Activated CD8-positive, alpha-beta memory T cell treated with anti-CD3 and anti-CD28 coated beads, Interleukin-2, amount 50 U/mL, for 4 hours (primary cell): ENCODE data around the gene TAF15.

Experiments
- DNase-seq: peaks from one replicate; pipeline ENCODE4 v3.0.0-alpha.2; 2020

The TAF15 gene

DNA sequence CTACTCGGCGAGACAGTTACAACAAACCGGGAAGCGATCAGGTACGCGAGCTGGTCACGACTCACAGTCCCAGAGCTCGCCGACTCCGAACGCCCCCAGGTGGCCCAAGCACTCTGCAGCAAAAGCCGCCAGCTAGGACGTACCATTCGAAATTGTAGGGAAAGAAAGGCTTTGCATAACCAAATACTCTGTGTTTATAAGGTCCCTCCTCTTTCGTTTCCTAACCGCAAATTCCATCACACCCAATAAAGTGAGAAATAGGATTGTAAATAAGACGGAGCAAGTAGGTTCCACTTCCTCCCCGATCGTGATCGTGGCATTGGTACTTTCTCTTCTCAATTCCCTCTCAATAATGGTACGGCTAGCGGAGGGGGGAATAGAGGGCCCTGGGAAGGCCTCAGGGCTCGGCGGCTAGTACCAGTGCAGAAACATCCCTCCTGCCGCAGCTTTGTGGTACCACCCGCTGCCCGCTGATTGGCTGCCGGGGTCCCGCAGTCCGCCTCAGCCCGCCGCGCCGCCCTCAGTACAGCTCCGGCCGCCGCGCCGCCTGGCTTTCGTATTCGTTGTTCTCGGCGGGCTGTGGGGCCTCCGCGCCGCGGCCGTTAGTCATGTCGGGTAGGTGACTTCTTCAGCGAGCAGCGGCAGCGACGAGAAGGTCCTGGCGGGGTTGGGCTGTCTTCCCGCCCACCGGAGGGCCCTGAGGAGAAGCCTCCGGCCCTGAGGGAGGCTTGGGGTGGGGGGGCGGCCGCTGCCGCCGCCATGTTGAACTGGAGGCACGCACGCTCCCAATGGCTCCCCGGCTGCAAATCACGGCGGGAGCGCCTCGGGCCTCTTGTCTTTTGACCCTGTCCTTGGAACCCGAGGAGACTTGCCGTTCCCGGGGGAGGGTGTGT, at the start of gene TAF15:
TSS of gene TAF15 (plus strand) at position 523 of the 893 bp plus-strand sequence. CDS start at position 609, 86 bp downstream.
- peak; percentile 93 for DNase-seq

GRCh38 chr17:35760587-35760986, 48.7 kb upstream of the TAF15 start, which contains the start of gene C17orf50:
C17orf50 (plus strand) TSS chr17:35760887; CDS start chr17:35760942, 55 bp downstream.
- no peak for DNase-seq

GRCh38 chr17:35761601-35762000, 47.7 kb upstream of the TAF15 start:
- DNase-seq = no peak

DNA sequence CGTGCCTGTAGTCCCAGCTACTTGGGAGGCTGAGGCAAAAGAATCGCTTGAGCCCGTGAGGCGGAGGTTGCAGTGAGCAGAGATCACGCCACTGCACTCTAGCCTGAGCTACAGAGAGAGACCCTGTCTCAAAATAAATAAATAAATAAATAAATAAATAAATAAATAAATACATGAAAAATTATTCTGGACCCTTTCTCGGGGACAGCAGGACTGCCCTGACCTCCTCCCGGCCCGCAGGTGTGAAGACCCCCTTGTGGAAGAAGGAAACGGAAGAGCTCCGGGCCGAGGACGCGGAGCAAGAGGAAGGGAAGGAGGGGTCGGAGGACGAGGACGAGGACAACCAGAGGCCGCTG, 45.5 kb upstream of the TAF15 start:
- DNase-seq = no peak

DNA sequence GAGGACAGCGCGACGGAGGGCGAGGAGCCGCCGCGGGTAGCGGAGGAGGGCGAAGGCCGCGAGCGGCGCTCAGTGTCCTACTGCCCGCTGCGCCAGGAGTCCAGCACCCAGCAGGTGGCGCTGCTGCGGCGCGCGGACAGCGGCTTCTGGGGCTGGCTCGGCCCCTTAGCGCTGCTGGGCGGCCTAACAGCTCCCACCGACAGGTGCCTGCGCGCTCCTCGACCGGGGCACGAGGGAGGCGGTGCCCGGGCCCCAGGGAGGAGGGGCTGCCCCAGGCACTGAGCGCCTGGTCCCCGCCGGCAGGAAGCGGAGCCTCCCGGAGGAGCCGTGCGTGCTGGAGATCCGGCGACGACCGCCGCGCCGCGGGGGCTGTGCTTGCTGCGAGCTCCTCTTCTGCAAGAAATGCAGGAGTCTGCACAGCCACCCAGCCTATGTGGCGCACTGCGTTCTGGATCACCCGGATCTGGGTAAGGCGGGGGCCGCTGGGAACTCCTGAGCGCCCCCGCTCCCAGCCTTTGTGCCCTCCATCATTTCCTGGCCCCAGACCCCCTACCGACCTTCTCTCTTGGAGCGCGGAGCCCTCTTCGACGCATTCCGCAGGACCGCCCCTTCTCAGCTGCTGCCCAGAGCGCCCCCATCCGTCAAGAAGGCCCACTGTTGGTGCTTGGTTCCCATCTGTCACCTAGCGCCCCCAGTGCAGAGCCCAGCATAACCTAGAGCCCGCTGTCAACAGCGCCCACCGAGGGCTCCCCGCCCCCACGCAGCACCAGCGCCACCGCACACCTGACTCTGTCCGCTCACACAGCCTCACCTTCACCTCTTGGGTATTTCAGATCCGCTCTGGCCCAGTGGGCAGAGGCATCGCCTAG, 44.9 kb upstream of the TAF15 start:
- peak; percentile 89 for DNase-seq

DNA sequence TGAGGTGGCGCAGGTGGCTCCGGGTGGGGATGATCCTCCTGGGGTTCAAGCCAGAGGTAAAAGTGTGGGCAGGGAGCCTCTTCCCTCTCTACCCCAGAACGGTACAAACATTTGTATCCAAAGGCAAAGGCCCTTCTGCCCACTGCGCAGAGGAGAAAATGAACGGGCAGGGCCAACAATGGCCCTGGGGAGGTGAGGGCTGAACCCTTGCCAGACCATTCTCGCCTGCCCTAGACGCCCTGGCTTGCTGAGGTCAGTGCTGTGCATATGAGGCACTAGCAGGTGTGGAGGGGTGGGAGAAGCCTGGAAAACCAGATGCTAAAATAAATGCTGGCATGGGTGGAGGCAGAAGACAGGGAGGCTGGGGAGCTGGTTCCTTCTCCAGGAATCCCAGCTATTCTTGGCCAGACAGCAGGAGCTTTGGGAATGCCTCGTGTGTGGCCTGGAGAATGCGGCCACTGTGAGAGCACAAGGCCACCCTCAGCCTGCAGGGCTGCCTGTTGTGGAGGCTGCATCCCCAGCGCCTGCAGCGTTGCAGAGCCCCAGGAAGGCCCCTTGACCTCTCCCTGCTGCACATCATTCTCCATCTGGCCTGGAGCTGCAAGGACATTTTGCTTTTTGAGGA, 44.1 kb upstream of the TAF15 start:
- no peak for DNase-seq

DNA sequence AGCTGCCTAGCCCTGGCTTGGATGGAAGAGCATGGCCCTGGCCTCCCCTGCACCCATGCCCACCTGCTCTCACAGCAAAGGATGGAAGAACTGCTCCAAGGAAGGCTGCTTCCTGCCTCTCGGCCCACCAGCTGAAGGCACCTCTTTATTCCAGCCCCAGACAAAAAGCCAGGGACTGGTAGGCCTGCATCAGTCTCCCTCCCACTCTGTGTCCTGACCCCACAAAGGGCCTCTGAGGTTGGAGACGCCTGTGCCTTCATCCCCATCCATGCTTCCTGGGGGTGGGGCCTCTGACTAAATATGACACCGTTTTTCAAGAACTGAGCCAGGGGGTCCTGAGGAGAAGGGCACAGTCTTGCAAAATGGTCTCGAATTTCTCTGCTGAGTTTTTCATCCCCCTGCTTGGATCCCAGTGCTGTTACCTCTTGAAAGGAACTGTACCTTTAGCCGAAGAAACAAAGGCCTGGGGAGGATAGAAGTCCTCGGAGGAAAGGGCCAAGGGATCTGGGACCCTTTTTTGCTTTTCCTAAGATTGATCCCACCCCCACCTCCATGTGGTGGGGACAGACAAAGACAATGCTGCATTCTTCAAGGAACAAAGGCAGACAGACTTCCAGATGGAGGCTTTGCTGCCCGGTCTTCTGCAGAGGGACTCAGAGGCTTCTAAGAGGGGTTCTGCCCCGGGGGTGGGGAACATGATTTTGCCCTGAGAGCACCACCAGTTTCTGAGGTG, 43.4 kb upstream of the TAF15 start:
- DNase-seq = no peak

DNA sequence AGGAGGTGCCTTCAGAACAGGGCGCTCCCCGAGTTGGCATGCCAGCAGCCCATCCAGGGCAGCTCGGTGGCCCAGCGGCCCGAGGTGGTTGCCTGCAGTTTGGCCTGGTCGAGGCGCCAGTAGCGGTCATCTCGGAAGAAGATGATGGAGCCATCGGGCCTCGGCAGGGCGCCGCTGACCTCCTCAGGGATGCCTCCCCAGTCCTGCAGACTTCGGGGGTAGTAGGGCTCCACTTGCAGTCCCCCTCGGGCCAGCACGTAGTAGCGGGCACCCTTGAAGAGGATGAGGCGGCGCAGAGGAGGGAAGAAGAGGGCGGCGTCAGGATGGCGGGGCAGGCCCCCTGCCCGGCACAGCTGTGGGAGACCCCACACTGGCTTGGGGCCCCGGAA, 42.8 kb upstream of the TAF15 start:
- DNase-seq = no peak

GRCh38 chr17:35766903-35767510, 42.3 kb upstream of the TAF15 start:
- no peak for DNase-seq

- no peak for DNase-seq
These were observed 40.5 kb upstream of the TAF15 start for GRCh38 chr17:35768797-35769196.

- no peak for DNase-seq
These were observed 39.3 kb upstream of the TAF15 start for GRCh38 chr17:35769895-35770486.

- DNase-seq = no peak
These were observed 36.2 kb upstream of the TAF15 start for GRCh38 chr17:35773129-35773528.

DNA sequence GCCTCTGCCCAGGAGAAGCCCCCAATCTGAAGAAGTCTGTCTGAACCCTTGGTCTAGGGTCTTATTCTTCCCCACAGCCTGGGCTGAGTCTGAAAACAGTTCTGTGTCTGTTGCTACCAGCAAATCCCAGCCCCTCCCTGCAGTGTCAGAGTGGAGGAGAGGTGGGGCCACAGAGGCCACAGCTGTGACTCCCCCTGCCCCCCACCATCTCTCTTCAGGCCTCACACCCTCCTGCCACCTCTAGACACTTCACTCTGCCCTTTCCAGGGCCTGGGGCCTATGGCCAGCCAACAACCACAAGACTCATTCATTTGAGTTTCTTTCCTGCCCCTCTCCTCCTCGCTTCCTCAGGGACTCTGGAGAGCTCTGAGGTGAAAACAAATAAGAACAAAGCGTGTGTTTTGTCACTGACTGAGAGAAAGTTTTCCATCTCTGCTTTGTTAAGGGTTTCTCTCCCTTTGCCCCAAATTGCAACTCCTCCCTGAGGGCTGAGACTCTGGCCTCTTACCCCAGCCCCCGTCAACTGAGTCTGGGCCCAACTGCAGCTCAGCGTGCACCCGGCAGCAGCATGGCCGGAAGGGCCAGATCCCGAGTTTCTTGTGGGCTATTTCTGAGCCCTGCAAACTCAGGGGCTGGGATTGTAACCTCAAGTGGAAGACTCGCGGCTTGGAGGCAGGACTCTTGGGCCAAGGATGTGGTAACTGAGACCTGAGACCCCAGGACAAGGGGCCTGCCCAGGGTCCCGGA, 35.4 kb upstream of the TAF15 start:
- no peak for DNase-seq

- no peak for DNase-seq
These were observed 34.8 kb upstream of the TAF15 start for GRCh38 chr17:35774499-35774898.

GRCh38 chr17:35775039-35775438, 34.2 kb upstream of the TAF15 start:
- no peak for DNase-seq

DNA sequence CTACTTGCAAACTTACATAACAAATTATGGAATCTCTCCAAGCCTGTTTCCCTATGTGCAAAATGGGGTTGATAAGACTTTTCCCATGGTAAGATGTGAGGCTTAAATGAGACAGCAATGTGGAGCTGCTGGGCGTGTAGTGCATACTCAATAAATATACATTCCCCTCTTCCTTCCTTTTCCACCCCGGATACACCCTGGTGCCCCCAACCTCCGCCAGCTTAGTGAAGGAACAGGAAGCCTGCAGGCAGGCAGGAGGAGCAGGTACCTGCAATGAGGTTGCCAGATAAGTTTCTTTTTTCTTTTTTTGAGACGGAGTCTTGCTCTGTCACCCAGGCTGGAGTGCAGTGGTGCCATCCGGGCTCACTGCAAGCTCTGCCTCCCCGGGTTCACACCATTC, 33.7 kb upstream of the TAF15 start:
- DNase-seq = no peak

- no peak for DNase-seq
These were observed 30.6 kb upstream of the TAF15 start for GRCh38 chr17:35778641-35779196.

- no peak for DNase-seq
These were observed 28.3 kb upstream of the TAF15 start for GRCh38 chr17:35780950-35781349.

GRCh38 chr17:35784895-35785294, 24.4 kb upstream of the TAF15 start:
- DNase-seq = no peak

GRCh38 chr17:35786941-35787432, 22.3 kb upstream of the TAF15 start:
- no peak for DNase-seq
